Chondrocyte (in vitro differentiated cells): ENCODE data around the gene CHAT. TPM values are rescaled to one million over a fixed set of nuclear protein-coding genes. Genes with fewer than 3 reads are reported as not detected.

Source experiments
- DNase-seq: peaks from one replicate; pipeline ENCODE4 v3.0.0; 2021; ENCODE audit warnings: mixed read lengths, low spot score
- H3K27ac Mint-ChIP-seq: one replicate; pipeline ENCODE4 v1.8.0; 2021; ENCODE audit warnings: mild to moderate bottlenecking, moderate library complexity, mixed read lengths; ENCODE audit not compliant: unreplicated experiment
- H3K27me3 Mint-ChIP-seq: 2 replicates; pipeline ENCODE4 v1.8.0; 2021; ENCODE audit warnings: low read depth, mixed read lengths
- H3K36me3 Mint-ChIP-seq: 2 replicates; pipeline ENCODE4 v1.8.0; 2021; ENCODE audit warnings: low read depth, mixed read lengths
- H3K4me1 Mint-ChIP-seq: 2 replicates; pipeline ENCODE4 v1.8.0; 2021; ENCODE audit warnings: low read depth, mild to moderate bottlenecking, mixed read lengths
- H3K4me3 Mint-ChIP-seq: one replicate; pipeline ENCODE4 v1.8.0; 2021; ENCODE audit warnings: mild to moderate bottlenecking, moderate library complexity, mixed read lengths; ENCODE audit not compliant: unreplicated experiment
- H3K9me3 Mint-ChIP-seq: 2 replicates; pipeline ENCODE4 v1.8.0; 2021; ENCODE audit warnings: low read depth, mixed read lengths
- total RNA-seq: library from RNA; stranded (reverse); gene quantifications from 3 replicates; pipeline ENCODE4 v1.2.1, GENCODE V29; 2021
- TF ChIP-seq, protein P1 (sequence below): fragments of 200-600 bp; sonication (generic); IDR thresholded peaks from 2 replicates; pipeline ENCODE4 v1.5.0; 2021; ENCODE audit warnings: antibody characterized with exemption, mild to moderate bottlenecking, moderate library complexity

CHAT gene
- total RNA-seq, 1 donor from 2014 or later, result not detected

DNA sequence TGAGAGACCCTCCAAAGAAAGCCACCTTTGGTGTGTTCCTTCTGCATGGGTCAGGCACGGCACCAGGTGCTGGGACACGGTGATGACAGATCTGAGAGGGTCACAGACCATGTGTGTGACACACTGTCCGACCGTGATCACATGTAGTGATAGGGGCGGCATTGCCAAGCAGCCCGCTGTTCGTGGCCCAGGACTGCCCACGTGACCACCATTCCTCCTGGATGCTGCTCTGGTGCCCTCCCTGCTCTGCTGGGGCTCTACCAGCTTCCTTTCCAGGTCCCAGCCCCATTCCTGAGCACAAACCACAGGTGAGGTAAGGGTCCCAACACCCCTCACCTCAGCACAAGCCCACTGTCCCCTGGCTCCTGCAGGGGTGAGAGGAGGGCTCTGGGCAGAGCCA lies 13.8 kb upstream of the CHAT start:
- no peak for DNase-seq
- Mint-ChIP-seq H3K27ac (no peak overlapping the region), H3K36me3 (peaks cover 2% of the 10 kb centered on the region), H3K4me1 (no peaks in the 10 kb centered on the region), H3K9me3 (no peaks in the 10 kb centered on the region), H3K4me3 (no peak overlapping the region), H3K27me3 (peaks cover 28% of the 10 kb centered on the region)
- TF ChIP-seq, protein P1, sequence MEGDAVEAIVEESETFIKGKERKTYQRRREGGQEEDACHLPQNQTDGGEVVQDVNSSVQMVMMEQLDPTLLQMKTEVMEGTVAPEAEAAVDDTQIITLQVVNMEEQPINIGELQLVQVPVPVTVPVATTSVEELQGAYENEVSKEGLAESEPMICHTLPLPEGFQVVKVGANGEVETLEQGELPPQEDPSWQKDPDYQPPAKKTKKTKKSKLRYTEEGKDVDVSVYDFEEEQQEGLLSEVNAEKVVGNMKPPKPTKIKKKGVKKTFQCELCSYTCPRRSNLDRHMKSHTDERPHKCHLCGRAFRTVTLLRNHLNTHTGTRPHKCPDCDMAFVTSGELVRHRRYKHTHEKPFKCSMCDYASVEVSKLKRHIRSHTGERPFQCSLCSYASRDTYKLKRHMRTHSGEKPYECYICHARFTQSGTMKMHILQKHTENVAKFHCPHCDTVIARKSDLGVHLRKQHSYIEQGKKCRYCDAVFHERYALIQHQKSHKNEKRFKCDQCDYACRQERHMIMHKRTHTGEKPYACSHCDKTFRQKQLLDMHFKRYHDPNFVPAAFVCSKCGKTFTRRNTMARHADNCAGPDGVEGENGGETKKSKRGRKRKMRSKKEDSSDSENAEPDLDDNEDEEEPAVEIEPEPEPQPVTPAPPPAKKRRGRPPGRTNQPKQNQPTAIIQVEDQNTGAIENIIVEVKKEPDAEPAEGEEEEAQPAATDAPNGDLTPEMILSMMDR, result no peak

DNA sequence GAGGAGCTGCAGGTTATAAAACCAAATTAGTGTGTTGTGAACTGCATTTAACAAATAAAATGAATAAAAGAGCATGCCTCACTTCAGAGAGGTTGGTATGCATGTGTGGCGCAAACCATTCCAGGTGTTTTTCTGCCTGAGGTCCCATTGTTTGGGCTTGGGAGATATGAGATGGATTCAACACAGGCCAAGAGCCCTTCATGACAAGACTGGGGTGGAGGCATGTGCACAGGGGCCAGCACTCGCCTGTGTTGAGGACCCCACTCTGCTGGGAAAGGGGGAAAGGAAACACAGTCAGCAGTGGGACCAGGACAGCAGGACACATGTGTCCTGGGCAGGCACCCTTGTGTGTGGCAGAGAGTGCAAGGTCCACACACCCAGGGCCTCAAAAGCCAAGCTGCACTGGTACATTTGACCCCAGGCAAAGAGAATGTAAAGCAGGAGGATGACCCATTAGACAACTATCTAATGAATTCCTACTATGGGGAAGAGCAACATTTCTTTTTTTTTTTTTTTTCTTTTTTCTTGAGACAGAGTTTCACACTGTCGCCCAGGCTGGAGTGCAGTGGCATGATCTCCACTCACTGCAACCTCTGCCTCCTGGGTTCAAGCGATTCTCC lies 12.9 kb upstream of the CHAT start:
- Mint-ChIP-seq H3K27ac (no peak overlapping the region), H3K27me3 (peaks cover 32% of the 10 kb centered on the region), H3K4me3 (no peak overlapping the region), H3K4me1 (no peaks in the 10 kb centered on the region), H3K9me3 (no peaks in the 10 kb centered on the region), H3K36me3 (peaks cover 2% of the 10 kb centered on the region)
- TF ChIP-seq, protein P1, result no peak
- DNase-seq, result no peak

DNA sequence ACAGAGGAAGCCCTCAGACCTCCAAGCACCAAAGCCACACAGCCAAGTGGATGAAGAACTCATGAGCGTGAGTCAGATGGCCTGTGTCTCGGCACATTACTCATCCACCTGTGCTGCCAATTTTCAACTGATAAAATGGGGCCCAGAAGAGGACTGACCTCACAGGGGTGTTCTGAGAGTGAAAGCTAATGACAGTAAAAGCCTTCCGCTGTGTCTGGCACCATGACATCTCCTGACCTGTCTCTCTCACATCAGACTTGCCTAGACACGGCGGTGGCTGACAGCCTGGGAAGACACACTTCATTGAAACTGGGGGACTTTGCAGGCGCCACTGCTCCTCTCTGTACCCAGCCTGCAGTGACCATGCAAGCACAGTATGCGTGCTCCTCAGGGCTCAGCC lies 12.0 kb upstream of the CHAT start:
- H3K27ac Mint-ChIP-seq, result no peak overlapping the region
- DNase-seq, result no peak
- H3K4me1 Mint-ChIP-seq, result no peaks in the 10 kb centered on the region
- no peaks in the 10 kb centered on the region for H3K9me3 Mint-ChIP-seq
- TF ChIP-seq, protein P1, result no peak
- H3K4me3 Mint-ChIP-seq, result no peak overlapping the region
- peaks cover 32% of the 10 kb centered on the region for H3K27me3 Mint-ChIP-seq
- peaks cover 2% of the 10 kb centered on the region for H3K36me3 Mint-ChIP-seq

DNA sequence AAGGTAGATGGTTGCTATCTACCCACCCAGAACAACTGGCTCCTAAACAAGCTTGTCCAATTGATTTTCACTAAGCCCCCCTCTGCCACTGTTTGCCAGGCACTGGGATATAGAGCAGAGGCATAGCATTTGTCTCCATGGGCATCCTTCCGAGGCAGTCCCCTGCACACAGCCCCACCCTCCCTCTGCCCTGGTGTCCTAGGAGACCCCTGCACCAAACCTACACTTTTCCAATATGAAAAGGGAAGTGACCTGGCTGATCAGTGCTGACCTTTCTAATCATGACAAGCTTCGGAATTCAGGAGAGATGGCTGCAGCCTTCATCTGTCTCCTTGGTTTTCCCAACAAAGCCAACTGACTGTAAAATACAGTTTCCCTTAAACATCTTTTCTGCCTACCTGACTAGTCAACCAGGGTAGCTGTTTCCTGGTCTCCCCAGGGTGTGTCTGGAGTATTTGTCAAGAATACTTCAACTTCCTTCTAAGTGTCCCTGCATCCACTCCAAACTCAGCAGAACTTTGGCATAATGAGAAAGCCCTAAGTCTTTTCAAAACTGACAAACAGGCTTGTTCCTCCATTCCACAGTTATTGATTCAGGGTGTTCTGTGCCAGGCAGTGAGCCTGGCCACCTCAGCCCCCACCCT lies 11.3 kb upstream of the CHAT start:
- peaks cover 2% of the 10 kb centered on the region for H3K36me3 Mint-ChIP-seq
- no peak overlapping the region for H3K27ac Mint-ChIP-seq
- H3K4me3 Mint-ChIP-seq, result no peak overlapping the region
- no peak for DNase-seq
- peaks cover 3% of the 10 kb centered on the region for H3K4me1 Mint-ChIP-seq
- no peaks in the 10 kb centered on the region for H3K9me3 Mint-ChIP-seq
- TF ChIP-seq, protein P1, result no peak
- H3K27me3 Mint-ChIP-seq, result peaks cover 33% of the 10 kb centered on the region

DNA sequence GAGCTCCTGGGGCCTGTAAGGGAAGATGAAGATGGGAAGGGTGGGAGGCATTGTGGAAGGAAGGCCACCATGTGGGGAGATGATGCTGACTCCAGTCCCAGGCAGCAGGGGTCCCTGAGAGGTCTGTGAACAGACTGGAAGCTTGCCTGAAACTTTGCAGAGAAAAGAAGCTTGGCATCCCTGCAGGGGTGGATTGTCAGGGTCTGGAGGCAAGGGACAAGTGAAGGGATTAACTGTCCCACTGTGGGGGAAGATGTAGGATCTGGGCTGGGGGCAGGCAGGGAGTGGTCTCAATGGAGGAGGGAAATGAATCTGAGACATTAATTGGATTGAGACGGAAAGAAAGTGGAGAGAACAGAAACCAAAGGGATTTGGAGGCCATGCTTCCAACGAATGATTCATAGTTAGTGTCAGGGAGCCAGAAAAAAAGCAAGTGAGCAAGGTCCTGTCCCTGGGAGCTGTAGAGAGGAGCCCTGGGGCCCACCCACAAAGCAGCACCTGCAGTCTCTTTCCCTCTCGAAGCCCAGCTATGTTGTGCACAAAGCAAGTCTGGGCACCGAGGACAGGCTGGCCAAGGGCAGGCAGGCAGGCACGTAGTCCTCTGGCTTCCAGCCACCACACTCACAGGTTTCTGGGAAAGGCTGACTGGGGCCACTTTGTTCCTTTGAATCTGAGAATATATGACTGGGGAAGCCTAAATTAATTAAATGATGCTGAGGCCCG lies 8.5 kb upstream of the CHAT start:
- Mint-ChIP-seq H3K27me3 (peaks cover 54% of the 10 kb centered on the region), H3K4me3 (no peak overlapping the region), H3K36me3 (peaks cover 2% of the 10 kb centered on the region), H3K27ac (no peak overlapping the region), H3K4me1 (peaks cover 7% of the 10 kb centered on the region), H3K9me3 (no peaks in the 10 kb centered on the region)
- peak; percentile 72 for DNase-seq
- TF ChIP-seq, protein P1, result no peak
